Activated T-cell treated with anti-CD3 and anti-CD28 coated beads for 48 hours (primary cell): Measurements from ENCODE around the gene PROSER3.
"Not testable (repeated sequence)": the region's sequence is repeated elsewhere in the genome, so short reads cannot be mapped to it uniquely, and the experiment has no call there.

Experiments used
- DNase-seq: peaks from one replicate; pipeline ENCODE4 v3.0.0-alpha.2; 2020; ENCODE audit warnings: low read depth

PROSER3 gene

GRCh38 chr19:35755131-35755549, 2.8 kb upstream of the PROSER3 start:
- DNase-seq: no peak

GRCh38 chr19:35755550-35756376, 2.2 kb upstream of the PROSER3 start:
- peak; percentile 59 for DNase-seq

GRCh38 chr19:35756377-35757230, 1.4 kb upstream of the PROSER3 start, which contains the start of gene HSPB6:
Gene HSPB6 (minus strand): TSS chr19:35757029. CDS start chr19:35757008, 21 bp downstream.
- DNase-seq: no peak

DNA sequence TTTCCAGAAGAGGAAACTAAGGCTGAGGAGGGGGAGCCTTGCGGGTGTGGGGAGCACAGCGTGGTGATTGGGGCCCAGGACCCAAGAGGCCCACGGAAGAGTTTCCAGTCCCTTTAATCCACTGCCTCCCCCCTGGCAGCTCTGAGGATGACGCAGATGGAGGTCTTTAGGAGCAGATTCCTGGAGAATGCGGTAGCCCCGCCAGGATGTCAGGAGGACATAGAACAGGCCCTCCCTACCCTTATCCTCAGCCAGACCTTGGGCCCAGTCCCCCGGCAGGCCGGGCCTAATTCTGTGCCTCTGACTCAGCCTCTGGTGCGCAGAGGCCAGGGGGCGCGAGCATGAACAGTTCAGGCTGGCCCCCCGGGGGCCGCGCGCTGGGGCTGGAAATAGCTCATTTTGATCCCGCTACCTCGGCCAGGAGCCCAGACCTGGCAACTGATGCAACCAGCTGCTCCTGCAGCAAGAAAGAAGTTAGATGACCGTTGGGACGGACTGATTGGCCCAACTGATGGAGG, 686 bp upstream of the PROSER3 start:
- DNase-seq: no peak

GRCh38 chr19:35759697-35760096, 1.7 kb downstream of the PROSER3 start:
- no peak for DNase-seq

- DNase-seq: no peak
These were observed 2.9 kb downstream of the PROSER3 start for GRCh38 chr19:35760711-35761349.

DNA sequence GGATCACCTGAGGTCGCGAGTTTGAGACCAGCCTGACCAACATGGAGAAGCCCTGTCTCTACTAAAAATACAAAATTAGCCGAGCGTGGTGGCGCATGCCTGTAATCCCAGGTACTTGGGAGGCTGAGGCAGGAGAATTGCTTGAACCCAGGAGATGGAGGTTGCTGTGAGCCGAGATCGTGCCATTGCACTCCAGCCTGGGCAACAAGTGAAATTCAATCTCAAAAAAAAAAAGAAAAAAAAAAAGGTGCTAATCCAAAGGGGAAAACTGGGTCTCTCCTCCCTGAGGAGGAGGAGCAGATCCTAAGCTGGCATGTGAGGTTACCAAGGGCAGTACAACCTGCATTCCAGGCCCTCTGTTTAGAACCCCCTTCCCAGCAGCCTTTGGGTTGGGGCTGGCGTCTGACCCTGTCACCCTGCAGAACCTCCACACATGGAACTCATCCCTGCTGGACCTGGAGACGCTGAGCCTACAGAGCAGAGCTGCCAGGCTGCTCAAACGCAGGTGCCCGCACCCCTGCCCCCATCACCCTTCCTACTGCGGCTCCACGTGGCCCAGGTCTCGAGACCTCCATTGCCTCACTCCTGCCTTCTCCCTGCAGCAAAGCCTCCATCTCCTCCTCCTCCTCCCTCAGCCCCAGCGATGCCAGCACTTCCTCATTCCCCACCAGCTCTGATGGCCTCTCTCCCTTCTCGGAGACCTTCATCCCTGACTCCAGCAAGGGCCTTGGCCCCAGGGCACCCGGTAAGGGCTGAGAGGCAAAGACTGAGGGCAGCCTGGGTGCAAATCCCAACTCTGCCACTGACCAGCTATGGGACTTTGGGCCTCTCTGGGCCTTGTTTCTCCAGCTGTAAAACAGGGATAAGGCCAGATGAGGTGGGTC, 6.7 kb downstream of the PROSER3 start:
- no peak for DNase-seq

GRCh38 chr19:35766571-35767104, 8.7 kb downstream of the PROSER3 start:
- DNase-seq: no peak

DNA sequence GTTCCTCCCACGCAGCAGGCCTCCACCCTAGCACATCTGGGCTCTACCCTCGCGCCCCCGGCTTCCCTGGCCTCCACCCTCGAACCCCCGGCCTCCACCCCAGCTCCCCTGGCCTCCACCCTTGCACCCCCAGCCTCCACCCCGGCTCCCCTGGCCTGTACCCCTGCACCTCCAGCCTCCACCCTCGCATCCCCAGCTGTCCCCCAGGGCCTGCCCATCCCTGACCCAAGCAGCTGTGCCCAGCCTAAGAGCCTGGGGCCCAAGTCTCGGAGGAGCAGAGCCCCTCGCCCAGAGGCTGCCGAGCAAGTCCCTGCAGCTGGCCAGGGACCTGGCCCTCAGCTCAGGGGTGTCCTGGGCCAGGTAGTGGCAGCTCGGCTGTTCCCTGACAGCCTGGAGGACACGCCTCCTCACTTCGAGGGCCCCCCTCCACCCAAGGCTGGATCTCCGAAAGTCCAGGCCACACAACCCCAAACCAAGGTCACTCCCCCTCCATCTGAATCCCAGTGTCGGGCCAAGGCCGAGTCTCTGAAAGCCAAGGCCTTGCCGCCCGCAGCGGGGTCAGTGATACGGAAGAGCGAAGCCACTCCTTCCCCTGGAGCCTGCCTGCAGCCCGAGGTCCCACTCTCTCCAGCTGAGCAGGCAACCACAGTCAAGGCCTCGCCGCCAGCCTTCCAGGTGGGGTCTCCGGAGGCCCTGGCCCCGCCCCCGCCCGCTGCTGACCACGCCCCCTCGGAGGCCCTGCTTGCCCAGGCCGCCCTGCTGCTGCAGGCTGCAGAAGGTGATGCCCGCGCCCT, 9.5 kb downstream of the PROSER3 start:
- no peak for DNase-seq

DNA sequence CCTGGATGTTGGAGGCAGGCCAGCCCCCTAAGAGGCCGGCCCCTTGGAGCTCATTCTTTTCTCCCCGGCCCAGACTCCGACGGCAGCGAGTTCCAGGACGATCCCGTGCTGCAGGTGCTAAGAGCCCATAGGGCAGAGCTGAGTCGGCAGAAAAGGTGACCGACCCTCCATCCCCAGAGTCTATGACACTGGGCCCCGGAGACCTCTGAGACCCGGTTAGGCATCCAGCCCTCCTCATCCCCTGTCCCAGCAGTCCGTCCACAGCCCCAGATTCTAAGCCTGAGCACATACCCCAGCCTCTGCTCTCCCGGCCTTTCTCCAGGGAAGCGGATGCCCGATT, 10.1 kb downstream of the PROSER3 start:
- DNase-seq: no peak

DNA sequence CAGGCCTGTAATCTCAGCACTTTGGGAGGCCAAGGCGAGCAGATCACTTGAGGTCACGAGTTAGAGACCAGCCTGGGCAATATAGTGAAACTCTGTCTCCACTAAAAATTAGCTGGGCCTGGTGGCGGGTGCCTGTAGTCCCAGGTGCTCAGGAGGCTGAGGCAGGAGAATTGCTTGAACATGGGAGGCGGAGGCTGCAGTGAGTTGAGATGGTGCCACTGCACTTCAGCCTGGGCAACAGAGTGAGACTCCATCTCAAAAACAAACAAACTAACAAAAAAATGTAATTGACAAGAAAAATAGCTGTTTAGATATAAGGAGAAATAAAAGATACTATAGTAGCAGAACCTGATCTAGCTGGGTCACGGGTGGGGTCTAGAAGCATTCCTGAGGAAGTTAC, 14.4 kb downstream of the PROSER3 start:
- DNase-seq: not testable (repeated sequence)

- DNase-seq: no peak
These were observed 15.2 kb downstream of the PROSER3 start for GRCh38 chr19:35773020-35773806.

- no peak for DNase-seq
These were observed 16.5 kb downstream of the PROSER3 start for GRCh38 chr19:35774274-35775045.

DNA sequence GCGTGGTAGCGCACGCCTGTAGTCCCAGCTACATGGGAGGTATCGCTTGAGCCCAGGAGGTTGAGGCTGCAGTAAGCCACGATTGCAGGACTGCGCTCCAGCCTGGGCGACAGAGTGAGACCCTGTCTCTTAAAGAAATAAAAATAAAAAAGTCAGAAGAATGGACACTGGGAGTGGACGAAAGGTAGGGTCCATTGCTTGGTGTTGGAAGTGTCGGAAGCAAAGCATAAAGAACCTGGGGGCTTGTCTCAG, 17.0 kb downstream of the PROSER3 start:
- no peak for DNase-seq

GRCh38 chr19:35775298-35776101, 17.5 kb downstream of the PROSER3 start, which contains the start of gene ARHGAP33:
Gene ARHGAP33 (plus strand): TSS chr19:35775564. CDS start chr19:35775659, 95 bp downstream.
- DNase-seq: peak; percentile 99

DNA sequence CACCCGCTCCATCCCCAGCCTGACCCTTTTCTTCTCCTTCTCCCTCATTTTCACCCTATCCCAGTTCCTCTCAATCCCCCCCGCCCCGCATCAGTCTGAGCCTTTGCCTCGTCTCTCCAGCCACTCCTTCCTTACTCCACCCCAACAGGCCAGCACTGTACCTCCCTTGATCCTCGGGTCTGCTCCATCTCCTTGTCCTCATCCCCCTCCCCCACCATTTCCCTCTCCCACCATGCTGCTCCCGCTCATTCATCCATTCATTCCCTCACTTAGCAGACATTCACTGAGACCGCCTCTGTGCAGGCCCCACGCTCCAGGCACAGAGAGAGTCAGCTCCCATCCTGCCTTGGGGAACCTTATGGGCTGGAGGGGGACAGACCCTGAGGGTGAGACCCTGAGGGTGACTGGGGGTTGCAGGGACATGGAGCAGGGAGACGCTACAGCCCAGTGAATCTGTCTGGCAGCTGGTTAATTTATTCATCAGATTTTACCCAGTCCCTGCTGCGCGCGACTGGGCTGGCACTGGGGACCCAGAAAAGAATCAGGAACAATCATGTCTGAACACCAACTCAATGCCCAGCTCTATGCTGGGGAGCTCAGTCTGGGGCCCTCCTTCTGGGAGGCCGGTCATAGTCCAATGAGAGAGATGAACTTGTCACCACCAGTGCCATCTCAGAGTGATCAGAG, 18.3 kb downstream of the PROSER3 start:
- no peak for DNase-seq

DNA sequence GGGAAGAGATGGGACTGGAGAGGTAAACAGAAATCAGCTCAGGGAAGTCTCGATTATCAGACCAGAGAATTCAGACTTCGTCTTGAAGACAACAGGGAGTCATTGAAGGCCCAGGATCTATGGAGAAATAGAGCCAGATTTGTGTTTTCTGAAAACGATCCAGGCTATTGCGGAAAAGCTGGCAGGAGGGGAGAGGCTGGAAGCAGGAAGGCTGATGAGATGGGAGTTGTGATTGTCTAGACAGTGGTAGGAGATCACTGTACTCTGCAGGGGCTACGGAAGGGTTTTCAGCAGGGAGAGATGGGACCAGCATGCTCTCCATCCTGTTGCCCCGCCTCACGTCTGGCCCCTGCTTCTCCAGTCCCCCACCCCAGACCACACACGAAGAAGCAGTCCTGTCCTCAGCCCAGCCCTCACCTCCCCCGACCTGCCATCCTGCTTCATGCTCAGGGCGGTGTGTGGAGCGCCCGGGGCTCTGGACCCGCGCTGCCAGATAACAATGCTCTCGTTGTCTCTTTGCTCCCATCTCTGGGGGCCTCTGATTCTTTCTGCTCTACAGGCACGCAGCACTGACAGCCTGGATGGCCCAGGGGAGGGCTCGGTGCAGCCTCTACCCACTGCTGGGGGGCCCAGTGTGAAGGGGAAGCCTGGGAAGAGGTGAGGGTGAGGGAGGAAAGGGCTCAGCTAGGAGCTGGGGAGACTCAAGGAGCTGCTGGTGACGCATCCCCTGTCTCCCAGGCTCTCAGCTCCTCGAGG, 19.3 kb downstream of the PROSER3 start:
- no peak for DNase-seq
